Esophagus squamous epithelium (tissue), 5 donors: ENCODE data around the gene DBF4. TPM values are rescaled to one million over a fixed set of nuclear protein-coding genes. Genes with fewer than 3 reads are reported as not detected.
A peak's percentile ranks its signal among the peaks of the same experiment; 100 is the strongest.
"Not testable (repeated sequence)": the region's sequence is repeated elsewhere in the genome, so short reads cannot be mapped to it uniquely, and the experiment has no call there.

Source experiments
- DNase-seq: peaks from one replicate; lab custom pipeline; 2025; lab: John Stamatoyannopoulos, UW
- H3K27ac ChIP-seq, 4 donors: fragments of 200-600 bp; sonication (generic); one replicate each; pipeline ENCODE4 v1.5.1; 2016 to 2019; ENCODE audit warnings: mild to moderate bottlenecking in 1 of 4
- H3K27me3 ChIP-seq, 4 donors: fragments of 200-600 bp; sonication (generic); 1 replicate in 3 of 4; 2 replicates in 1 of 4; pipeline versions ENCODE4 v1.5.1 to v1.6.0; 2017 to 2021; ENCODE audit warnings: antibody characterized with exemption in 1 of 4
- H3K36me3 ChIP-seq, 3 donors: fragments of 200-600 bp; sonication (generic); one replicate each; pipeline ENCODE4 v1.5.1; 2016 to 2019
- H3K4me1 ChIP-seq, 3 donors: fragments of 200-600 bp; sonication (generic); one replicate each; pipeline ENCODE4 v1.5.1; 2017 to 2019
- H3K4me3 ChIP-seq, 4 donors: fragments of 200-600 bp; sonication (generic); 1 replicate in 3 of 4; 2 replicates in 1 of 4; pipeline ENCODE4 v1.5.1; 2016 to 2019; ENCODE audit warnings: mild to moderate bottlenecking in 2 of 4, moderate library complexity in 1 of 4
- H3K9me3 ChIP-seq, 3 donors: fragments of 200-600 bp; sonication (generic); one replicate each; pipeline ENCODE4 v1.5.1; 2016 to 2019
- CTCF ChIP-seq, 6 experiments: fragments of 450-650 bp in 4 of 6; fragments of 200-600 bp in 2 of 6; sonication (generic) in 2 of 6; IDR thresholded peaks; one replicate each; pipeline ENCODE4 v1.5.1; 2016 to 2019; ENCODE audit warnings: antibody characterized with exemption in 6 of 6, mild to moderate bottlenecking in 4 of 6, moderate library complexity in 4 of 6
- POLR2A ChIP-seq, 4 donors: fragments of 450-650 bp; IDR thresholded peaks; one replicate each; pipeline ENCODE4 v1.6.1; 2017; ENCODE audit warnings: antibody characterized with exemption in 4 of 4, mild to moderate bottlenecking in 4 of 4, moderate library complexity in 3 of 4
- WGBS, 2 donors: methylation state at CpG; one replicate each; pipeline ENCODE4 v1.1.5; 2018; 5-methylcytosine and 5-hydroxymethylcytosine counted together
- intact Hi-C: fragments of 100-400 bp; cut with DNase I; formaldehyde crosslinking; loops from one replicate; pipeline ENCODE4 v1.15.0; 2022
- total RNA-seq, 4 donors: library from RNA; depleted of rRNA; stranded (reverse); fragments of >200 nt; gene quantifications; one replicate each; pipeline ENCODE4 v1.1.0, GENCODE V29; 2016
- donor health status: DM: yes; HTN: yes; CAD: no.

DBF4 gene
- total RNA-seq, 4 donors from 2014 or later: 11.0 to 27.3 (median 18.0) TPM

- Histone ChIP-seq H3K9me3 (peaks cover 0 to 32% (median 20%) of the 10 kb centered on the region in 3 donors), H3K4me3 (no peak overlapping the region), H3K4me1 (peaks cover 0 to 18% (median 14%) of the 10 kb centered on the region in 3 donors), H3K27ac (no peak overlapping the region), H3K27me3 (no peaks in the 10 kb centered on the region), H3K36me3 (peaks cover 0 to 30% (median 0%) of the 10 kb centered on the region in 3 donors)
- intact Hi-C loops: no loop called here
- no peak for DNase-seq
- WGBS, 2 donors: 88 to 100% methylated on average over 4 of the region's 4 CpGs
- no peak for TF ChIP-seq CTCF (IDR thresholded peaks at IDR 0.05)
- no peak for TF ChIP-seq POLR2A (IDR thresholded peaks at IDR 0.05)
These were observed 5.8 kb upstream of the DBF4 start for GRCh38 chr7:87870471-87870870.

- Histone ChIP-seq H3K36me3 (peaks cover 0 to 15% (median 0%) of the 10 kb centered on the region in 3 donors), H3K4me1 (peaks cover 0 to 23% (median 14%) of the 10 kb centered on the region in 3 donors), H3K27me3 (no peaks in the 10 kb centered on the region), H3K27ac (no peak overlapping the region), H3K4me3 (no peak overlapping the region), H3K9me3 (peaks cover 0 to 16% (median 5%) of the 10 kb centered on the region in 3 donors)
- 85 to 88% methylated on average over 5 of the region's 5 CpGs for WGBS, 2 donors
- DNase-seq: no peak
- TF ChIP-seq POLR2A (IDR thresholded peaks at IDR 0.05): no peak
- no peak for TF ChIP-seq CTCF (IDR thresholded peaks at IDR 0.05)
- intact Hi-C loops: no loop called here
These were observed 3.9 kb upstream of the DBF4 start for GRCh38 chr7:87872346-87872745.

GRCh38 chr7:87873328-87873727, 3.0 kb upstream of the DBF4 start:
- Histone ChIP-seq H3K27ac (peak overlapping the region in 1 of 4 donors; percentile 14), H3K4me1 (peaks cover 3 to 33% (median 14%) of the 10 kb centered on the region in 3 donors), H3K36me3 (peaks cover 0 to 15% (median 0%) of the 10 kb centered on the region in 3 donors), H3K9me3 (peaks cover 0 to 13% (median 0%) of the 10 kb centered on the region in 3 donors)
- intact Hi-C loops, DNase-seq, H3K27me3 ChIP-seq, H3K4me3 ChIP-seq: not testable (repeated sequence)
- 93 to 97% methylated on average over 10 of the region's 10 CpGs for WGBS, 2 donors

GRCh38 chr7:87874066-87874465, 2.2 kb upstream of the DBF4 start:
- H3K4me1 ChIP-seq: peaks cover 3 to 41% (median 19%) of the 10 kb centered on the region in 3 donors
- H3K27ac ChIP-seq: no peak overlapping the region
- TF ChIP-seq CTCF (IDR thresholded peaks at IDR 0.05): no peak
- no peak for TF ChIP-seq POLR2A (IDR thresholded peaks at IDR 0.05)
- no peak overlapping the region for H3K4me3 ChIP-seq
- no peak for DNase-seq
- no peaks in the 10 kb centered on the region for H3K27me3 ChIP-seq
- H3K9me3 ChIP-seq: peaks cover 0 to 13% (median 0%) of the 10 kb centered on the region in 3 donors
- intact Hi-C loops: no loop called here
- WGBS, 2 donors: 50 to 77% methylated on average over 4 of the region's 4 CpGs
- H3K36me3 ChIP-seq: peaks cover 0 to 15% (median 0%) of the 10 kb centered on the region in 3 donors

- TF ChIP-seq POLR2A (IDR thresholded peaks at IDR 0.05) (no peak), CTCF (IDR thresholded peaks at IDR 0.05) (no peak)
- DNase-seq: no peak
- Histone ChIP-seq H3K4me3 (peak overlapping the region; percentile 82 to 97 (median 88)), H3K36me3 (peaks cover 0 to 11% (median 0%) of the 10 kb centered on the region in 3 donors), H3K4me1 (peaks cover 3 to 46% (median 19%) of the 10 kb centered on the region in 3 donors), H3K27me3 (no peaks in the 10 kb centered on the region), H3K27ac (peak overlapping the region; percentile 90 to 98 (median 97)), H3K9me3 (peaks cover 0 to 11% (median 0%) of the 10 kb centered on the region in 3 donors)
- intact Hi-C loops: no loop called here
- WGBS, 2 donors: 4 to 7% methylated on average over 6 to 10 of the region's 35 CpGs
These were observed 898 bp upstream of the DBF4 start for GRCh38 chr7:87875151-87876039.
